HL-60/S4 treated with phorbol 12-myristate 13-acetate at 8.2 ng/mL for 4 days and 3 days (cell line): ENCODE results near the gene DEGS1.

Source experiments
- in situ Hi-C: fragments of 300-500 bp; cut with MboI; formaldehyde crosslinking; loops from 2 replicates; pipeline ENCODE4 v1.15.0; 2022; ENCODE audit warnings: low sequenced_read_pairs

Gene DEGS1

GRCh38 chr1:224212618-224213061 is 29.6 kb downstream of the DEGS1 start:
- in situ Hi-C loops: no loop called here

- in situ Hi-C loops: no loop called here
Measured at GRCh38 chr1:224213438-224214119, 30.5 kb downstream of the DEGS1 start.

- in situ Hi-C loops: no loop called here
Measured at GRCh38 chr1:224216382-224216781, 33.3 kb downstream of the DEGS1 start.

DNA sequence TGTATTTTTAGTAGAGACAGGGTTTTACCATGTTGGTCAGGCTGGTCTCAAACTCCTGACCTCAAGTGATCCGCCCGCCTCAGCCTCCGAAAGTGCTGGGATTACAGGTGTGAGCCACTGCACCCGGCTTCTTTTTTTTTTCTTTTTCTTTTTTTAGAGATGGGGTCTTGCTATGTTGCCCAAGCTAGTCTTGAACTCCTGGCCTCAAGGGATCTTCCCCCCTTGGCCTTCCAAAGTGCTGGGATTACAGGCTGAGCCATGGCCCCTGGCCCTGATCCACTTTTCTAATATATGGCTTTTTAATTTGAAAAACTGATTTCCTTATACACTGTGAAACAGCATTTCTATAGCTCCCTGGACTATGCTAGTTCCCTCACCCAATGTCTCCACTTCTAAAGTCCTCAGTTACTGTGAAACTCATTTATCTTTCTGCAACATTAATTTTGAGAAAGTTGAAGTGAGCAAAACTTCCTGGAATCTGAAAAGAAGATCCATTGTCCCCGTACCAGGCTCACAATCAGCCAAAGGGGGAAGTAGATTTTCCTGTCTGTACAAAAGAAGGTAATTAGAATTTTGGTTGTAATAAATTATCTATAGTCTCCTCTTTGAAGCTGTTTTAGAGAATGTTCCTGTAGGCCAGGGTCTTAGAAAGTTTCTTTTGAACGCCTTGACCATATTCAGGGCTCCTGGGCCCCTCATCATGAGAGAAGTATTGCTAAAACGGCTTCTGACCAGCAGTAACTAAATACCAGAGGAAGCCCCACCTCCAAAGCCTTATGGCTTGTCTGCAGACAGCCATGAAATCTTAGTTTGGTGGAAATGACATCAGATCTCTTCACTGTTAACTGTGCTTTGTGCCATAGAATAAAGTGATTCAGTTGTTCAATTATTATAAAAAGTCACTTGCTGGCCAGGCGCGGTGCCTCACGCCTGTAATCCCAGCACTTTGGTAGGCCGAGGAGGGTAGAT is 34.9 kb downstream of the DEGS1 start:
- in situ Hi-C loops: no loop called here

GRCh38 chr1:224219011-224219611 is 36.1 kb downstream of the DEGS1 start:
- in situ Hi-C loops: no loop called here

DNA sequence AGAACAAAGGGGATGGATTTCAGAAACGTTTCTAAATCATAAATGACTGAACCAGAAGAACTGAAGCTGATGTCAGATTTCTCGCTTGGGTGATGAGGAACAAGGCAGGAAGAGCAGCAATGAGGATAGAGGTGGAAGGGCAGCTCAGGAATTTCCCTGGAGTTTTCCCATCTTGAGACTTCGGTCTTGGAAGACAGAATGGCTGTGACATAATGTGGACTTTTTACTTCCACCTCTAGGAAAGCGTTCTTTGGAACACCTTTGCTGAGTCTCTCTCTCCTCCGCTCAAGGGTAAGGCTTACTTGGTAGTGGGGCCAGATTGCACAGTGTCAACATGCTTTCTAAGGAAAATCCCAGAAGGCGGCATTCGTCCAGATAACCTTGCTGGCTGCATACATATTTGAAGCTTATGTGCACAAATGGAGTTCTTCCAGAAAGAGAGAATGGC is 36.6 kb downstream of the DEGS1 start:
- in situ Hi-C loops: no loop called here

DNA sequence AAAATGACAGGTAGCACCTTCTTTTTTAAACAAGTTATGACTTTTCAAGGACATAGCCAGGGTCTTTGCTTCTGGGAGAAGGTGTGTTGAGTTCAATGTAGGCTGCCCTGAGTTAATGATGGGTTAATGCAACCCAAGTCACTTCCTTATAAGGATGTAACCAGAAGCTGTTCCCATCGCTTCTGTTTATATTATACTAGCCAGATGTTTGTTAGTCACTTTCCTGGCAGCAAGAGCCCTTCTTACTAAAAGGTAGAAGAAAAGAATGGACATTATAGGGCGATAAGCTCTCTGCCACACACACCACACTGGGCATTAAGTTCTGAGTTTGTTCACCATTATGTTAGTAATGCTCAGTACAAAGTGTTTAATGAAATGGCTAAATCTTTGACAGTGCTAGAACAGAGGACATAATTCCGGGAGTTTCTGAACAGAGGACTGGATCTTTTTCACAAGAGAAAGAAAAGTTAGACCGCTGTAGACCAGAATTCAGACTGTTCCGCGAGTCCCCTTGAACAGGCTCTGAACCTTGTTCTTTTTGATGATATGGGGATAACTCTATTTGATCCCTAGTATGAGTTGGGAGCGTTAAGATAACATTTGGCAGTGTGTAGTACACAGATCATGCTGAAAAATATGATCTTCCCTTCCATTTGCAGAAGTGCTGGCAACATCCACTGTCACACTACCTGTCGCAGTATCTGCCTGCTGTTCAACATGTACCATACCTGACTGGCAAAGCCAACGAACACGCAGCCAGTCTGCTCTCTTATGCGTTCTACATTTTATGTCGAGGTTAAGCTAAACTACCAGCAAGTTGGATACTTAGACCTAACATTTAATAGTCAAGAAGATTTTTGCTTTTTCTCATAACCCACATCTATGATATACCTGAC is 41.0 kb downstream of the DEGS1 start:
- in situ Hi-C loops: no loop called here

GRCh38 chr1:224226849-224227502 is 43.9 kb downstream of the DEGS1 start:
- in situ Hi-C loops: no loop called here

- in situ Hi-C loops: no loop called here
Measured at GRCh38 chr1:224234017-224234416, 51.0 kb downstream of the DEGS1 start.

- in situ Hi-C loops: no loop called here
Measured at GRCh38 chr1:224235813-224236493, 52.9 kb downstream of the DEGS1 start.

DNA sequence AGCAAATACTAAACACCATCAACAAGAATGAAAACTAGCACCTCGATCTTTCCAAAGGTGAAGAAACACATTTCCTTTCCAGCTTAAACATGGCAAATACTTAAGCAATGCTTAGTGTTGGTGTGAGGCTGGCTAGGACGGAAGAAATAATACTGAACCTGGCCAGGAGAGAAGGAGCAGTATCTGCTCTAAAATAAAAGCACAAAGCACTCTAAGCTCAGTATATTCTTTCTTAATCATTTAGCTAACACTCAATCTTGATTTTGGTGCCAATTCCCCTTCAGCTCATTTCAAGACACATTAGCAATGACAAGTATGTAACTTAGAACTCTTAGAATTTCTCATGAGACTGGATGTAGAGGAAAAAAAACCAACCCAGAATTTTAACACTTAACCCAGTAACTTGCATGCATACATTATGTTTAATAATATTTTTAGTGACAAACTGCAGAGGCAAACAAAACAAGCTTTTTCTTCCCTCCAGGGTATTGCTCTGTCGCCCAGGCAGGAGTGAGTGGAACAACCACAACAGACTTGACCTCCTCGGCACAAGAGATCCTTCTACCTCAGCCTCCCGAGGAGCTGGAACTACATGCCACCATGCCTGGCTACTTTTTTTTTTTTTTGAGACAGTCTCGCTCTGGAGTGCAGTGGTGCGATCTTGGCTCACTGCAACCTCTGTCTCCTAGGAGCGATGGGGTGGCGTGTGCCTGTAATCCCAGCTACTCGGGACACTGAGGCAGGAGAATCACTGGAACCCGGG is 54.3 kb downstream of the DEGS1 start:
- in situ Hi-C loops: no loop called here

- in situ Hi-C loops: no loop called here
Measured at GRCh38 chr1:224238212-224238611, 55.2 kb downstream of the DEGS1 start.

- in situ Hi-C loops: no loop called here
Measured at GRCh38 chr1:224238756-224239155, 55.7 kb downstream of the DEGS1 start.
